Measurements from ENCODE around the gene JCAD. TPM values are rescaled to one million over a fixed set of nuclear protein-coding genes. Genes with fewer than 3 reads are reported as not detected.

The JCAD gene
- total and polyA plus RNA-seq, 9 of the 15 experiments (the other 6 are each of a cell fraction or from before 2014, with no cell fraction given), result not detected

DNA sequence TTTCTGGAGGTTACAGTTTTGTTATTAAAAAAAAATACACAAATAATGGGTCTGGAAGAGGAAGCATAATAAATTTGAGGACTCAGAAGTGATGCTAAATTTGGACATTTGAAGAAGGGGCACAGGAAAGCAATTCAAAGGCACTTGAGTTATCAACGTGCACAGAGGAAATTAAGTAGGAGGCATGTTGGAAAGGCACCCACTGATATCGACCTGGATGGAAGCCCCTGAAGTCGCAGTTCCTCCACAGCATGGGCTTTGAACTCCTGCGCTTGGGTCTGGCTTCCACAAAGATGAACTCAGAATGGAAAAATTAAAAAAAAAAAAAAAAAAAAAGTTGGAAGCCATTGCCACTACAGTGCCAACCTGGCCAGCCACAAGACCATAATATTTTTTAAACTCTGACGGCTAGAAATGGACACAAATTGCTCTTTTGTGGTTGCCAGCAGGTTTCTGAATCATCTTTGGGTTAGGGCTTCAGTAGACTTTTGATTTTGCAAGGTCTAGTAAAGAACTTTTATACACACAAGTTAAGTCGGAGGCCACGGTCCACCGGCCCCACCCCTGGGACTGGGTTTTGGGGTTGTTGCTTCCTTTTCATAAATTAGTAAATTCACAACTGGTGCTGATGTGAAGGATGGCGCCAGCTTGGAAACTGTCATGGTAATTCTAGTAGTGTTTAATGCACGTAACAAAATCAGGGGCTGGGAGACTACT lies 21.6 kb downstream of the JCAD start:
- Histone ChIP-seq H3K36me3 (ENCODE audit: control insufficient read depth, insufficient read depth, low read length) (no peaks in the 10 kb centered on the region), H3K9me3 (replicated peaks; ENCODE audit: control insufficient read depth, insufficient read depth, low read depth, low read length) (no peaks in the 10 kb centered on the region), H3K79me2 (ENCODE audit: control insufficient read depth, insufficient read depth, low read length) (no peaks in the 10 kb centered on the region), H3K9me1 (ENCODE audit: control insufficient read depth, insufficient read depth, low read length) (no peaks in the 10 kb centered on the region), H3K4me2 (ENCODE audit: insufficient read depth, low read length) (no peak overlapping the region), H2AFZ (ENCODE audit: low read depth, low read length) (no peak overlapping the region), H3K27me3 (ENCODE audit: control insufficient read depth in 2 of 2, insufficient read depth in 2 of 2, low read length in 2 of 2) (peaks cover 36 to 64% of the 10 kb centered on the region in 2 experiments; a peak in 4 of 5 replicates), H3K4me1 (replicated peaks in 1 of 2; ENCODE audit: control insufficient read depth in 2 of 2, insufficient read depth in 2 of 2, low read length in 2 of 2) (no peaks in the 10 kb centered on the region), H3K9ac (ENCODE audit: insufficient read depth in 1 of 2, low read depth in 2 of 2, low read length in 2 of 2) (no peak overlapping the region), H3K4me3 (no peak overlapping the region), H3K27ac (ENCODE audit: extremely low read depth, low read depth, low read length) (no peak overlapping the region), H4K20me1 (replicated peaks; ENCODE audit: control insufficient read depth, insufficient read depth, low read length) (peaks cover 3% of the 10 kb centered on the region; the same call in 1 of the 2 replicates)
- FAIRE-seq (no peak), DNase-seq (ENCODE audit: extremely low read depth in 1 of 4, low spot score in 3 of 4) (no peak), ATAC-seq (no peak)
- in situ Hi-C loops (cut with MboI), result no loop called here
- BruUV-seq (replicated peaks), result no TSS peak
- CTCF ChIA-PET (ENCODE audit: low intra/inter-chr PET ratio), result no interaction called here
- intact Hi-C loops (cut with micrococcal nuclease), result no loop called here
- POLR2A ChIA-PET, result no interaction called here
- TF ChIP-seq ZNF584 (CRISPR knock-in tag; IDR thresholded peaks at IDR 0.05; ENCODE audit: low read depth) (no peak), ZNF57 (CRISPR knock-in tag; IDR thresholded peaks at IDR 0.05) (no peak), RFX5 (IDR thresholded peaks at IDR 0.05; ENCODE audit: low read depth, low read length) (no peak), ATF7 (IDR thresholded peaks at IDR 0.05) (no peak), ZC3H4 (CRISPR knock-in tag; IDR thresholded peaks at IDR 0.05; ENCODE audit: borderline replicate concordance) (no peak), ZNF277 (CRISPR knock-in tag; IDR thresholded peaks at IDR 0.05; ENCODE audit: borderline replicate concordance) (no peak), RNF2 (IDR thresholded peaks at IDR 0.05) (no peak), NCOA2 (IDR thresholded peaks at IDR 0.05; ENCODE audit: partially characterized antibody in 2 of 2) (no peak), RBFOX2 (IDR thresholded peaks at IDR 0.05; ENCODE audit: low read depth, low read length) (no peak), HSF4 (CRISPR knock-in tag; IDR thresholded peaks at IDR 0.05; ENCODE audit: borderline replicate concordance) (no peak)
- TF ChIP-seq, protein P1, sequence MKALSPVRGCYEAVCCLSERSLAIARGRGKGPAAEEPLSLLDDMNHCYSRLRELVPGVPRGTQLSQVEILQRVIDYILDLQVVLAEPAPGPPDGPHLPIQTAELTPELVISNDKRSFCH (CRISPR knock-in tag; IDR thresholded peaks at IDR 0.05), result no peak
- TF ChIP-seq, protein P1 (tag; IDR thresholded peaks at IDR 0.05), result no peak
- TF ChIP-seq, protein P2, sequence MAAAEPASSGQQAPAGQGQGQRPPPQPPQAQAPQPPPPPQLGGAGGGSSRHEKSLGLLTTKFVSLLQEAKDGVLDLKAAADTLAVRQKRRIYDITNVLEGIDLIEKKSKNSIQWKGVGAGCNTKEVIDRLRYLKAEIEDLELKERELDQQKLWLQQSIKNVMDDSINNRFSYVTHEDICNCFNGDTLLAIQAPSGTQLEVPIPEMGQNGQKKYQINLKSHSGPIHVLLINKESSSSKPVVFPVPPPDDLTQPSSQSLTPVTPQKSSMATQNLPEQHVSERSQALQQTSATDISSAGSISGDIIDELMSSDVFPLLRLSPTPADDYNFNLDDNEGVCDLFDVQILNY (CRISPR knock-in tag; IDR thresholded peaks at IDR 0.05), result no peak
- 2% methylated on average over 10 of the region's 10 CpGs for WGBS (ENCODE audit: insufficient coverage, low coverage, missing lambda C conversion rate)

Data from K562 (cell line).